ENCODE data around the gene FUT1.

DNA sequence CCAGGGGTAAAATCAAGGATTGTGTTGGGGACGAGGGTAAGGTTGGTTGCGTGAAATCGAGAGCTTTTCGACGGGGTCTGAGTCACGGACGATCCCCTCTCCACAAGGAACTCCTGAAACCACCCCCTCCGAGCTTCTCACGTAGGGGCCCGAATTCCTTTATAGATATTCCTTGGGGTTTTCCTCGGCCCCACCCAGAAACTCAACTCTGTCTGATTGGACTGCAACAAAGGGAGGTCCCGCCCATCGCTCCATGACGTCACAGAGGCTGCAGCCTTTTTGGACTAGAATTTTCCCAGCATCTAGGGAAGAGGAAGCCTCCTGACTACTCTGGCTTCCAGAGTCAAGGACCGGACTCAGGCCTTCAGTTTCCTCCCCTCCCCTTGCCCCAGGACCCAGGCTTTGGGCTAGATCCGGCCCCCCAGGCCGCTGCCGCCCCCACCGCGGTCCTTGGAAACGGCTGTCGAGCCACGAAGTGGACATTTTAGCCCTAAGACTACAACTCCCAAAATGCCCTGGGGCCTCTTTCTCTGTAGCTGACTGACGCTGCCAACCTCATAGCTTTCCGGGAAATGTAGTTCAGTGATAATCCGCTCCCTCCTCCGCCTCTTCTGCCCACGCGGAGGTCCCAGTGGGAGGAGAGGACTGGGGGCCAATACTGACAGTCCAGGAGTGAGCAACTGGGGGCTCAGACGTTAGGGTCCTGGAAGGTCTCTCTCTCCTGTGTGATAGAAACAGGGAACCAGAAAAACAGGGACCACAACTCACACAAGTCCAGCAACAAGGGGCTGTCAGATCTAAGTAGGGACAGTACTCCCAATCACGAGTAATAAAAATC lies 5.5 kb downstream of the FUT1 start, which contains the start of gene IZUMO1:
- TF ChIP-seq, protein P1, sequence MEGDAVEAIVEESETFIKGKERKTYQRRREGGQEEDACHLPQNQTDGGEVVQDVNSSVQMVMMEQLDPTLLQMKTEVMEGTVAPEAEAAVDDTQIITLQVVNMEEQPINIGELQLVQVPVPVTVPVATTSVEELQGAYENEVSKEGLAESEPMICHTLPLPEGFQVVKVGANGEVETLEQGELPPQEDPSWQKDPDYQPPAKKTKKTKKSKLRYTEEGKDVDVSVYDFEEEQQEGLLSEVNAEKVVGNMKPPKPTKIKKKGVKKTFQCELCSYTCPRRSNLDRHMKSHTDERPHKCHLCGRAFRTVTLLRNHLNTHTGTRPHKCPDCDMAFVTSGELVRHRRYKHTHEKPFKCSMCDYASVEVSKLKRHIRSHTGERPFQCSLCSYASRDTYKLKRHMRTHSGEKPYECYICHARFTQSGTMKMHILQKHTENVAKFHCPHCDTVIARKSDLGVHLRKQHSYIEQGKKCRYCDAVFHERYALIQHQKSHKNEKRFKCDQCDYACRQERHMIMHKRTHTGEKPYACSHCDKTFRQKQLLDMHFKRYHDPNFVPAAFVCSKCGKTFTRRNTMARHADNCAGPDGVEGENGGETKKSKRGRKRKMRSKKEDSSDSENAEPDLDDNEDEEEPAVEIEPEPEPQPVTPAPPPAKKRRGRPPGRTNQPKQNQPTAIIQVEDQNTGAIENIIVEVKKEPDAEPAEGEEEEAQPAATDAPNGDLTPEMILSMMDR (IDR thresholded peaks at IDR 0.05) = no peak
- no peak for TF ChIP-seq EZH2 (IDR thresholded peaks at IDR 0.05; ENCODE audit: borderline replicate concordance, insufficient read depth, low read depth, low read length, poor library complexity, severe bottlenecking)
